ENCODE results near the gene N4BP2.

Gene N4BP2

DNA sequence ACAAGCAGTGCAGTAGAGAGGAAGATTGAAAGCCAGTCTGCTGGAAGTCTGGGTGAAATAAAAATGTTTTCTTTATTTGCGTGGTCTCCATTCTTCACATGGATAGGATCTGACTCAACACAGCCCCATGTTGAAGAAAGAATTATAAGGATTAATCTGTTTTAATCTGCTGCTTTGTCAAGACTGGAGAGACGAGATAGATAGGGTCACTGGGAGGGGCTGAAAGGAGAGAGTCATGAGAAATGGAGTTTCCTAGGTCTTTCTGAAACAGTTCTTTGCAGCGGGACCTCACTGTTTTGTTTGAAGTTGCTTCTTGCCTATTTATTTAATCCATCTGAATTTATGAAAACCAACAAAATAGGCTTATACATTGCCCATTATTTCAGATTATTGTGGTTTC, 107.8 kb downstream of the N4BP2 start (continued):
- no peak for TF ChIP-seq ZSCAN5A (tag by site-specific recombination; IDR thresholded peaks at IDR 0.05)

DNA sequence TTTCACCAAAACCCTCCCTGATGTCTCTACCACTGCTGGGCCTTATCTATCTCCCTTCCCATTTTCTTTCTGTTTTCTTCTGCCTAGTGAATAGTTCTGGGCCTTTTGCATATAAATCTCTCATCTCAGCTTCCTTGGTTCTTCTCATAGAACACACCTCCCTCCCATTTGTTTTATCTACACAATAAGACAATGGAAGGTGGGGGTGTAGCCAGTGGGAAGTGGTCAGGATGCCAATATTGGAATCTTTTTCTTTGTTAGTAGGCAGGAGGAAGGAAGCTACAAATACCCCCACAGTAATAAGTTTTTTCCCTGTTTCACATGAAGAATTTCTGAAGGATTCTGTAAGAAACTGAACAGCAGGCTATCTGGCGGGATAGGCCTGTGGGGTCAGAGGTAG, 109.3 kb downstream of the N4BP2 start:
- Histone ChIP-seq H3K4me1 (ENCODE audit: control insufficient read depth, insufficient read depth, low read length) (no peaks in the 10 kb centered on the region), H3K36me3 (ENCODE audit: control insufficient read depth in 2 of 2, insufficient read depth in 1 of 2, low read length in 2 of 2) (no peaks in the 10 kb centered on the region), H3K9me3 (ENCODE audit: control insufficient read depth, insufficient read depth, low read depth, low read length) (no peaks in the 10 kb centered on the region), H3K4me3 (ENCODE audit: low read depth, low read length) (no peak overlapping the region), H3K27ac (ENCODE audit: extremely low read depth, low read depth, low read length) (no peak overlapping the region)
- TF ChIP-seq ZNF561 (tag by site-specific recombination; IDR thresholded peaks at IDR 0.05; ENCODE audit: borderline replicate concordance) (no peak), ZNF514 (tag by site-specific recombination; IDR thresholded peaks at IDR 0.05) (no peak), ZNF324 (tag by site-specific recombination; IDR thresholded peaks at IDR 0.05) (no peak), ZNF138 (tag by site-specific recombination; IDR thresholded peaks at IDR 0.05; ENCODE audit: borderline replicate concordance) (no peak), HOXD13 (CRISPR knock-in tag; IDR thresholded peaks at IDR 0.05; ENCODE audit: borderline replicate concordance) (no peak), ZNF112 (tag by site-specific recombination; IDR thresholded peaks at IDR 0.05) (no peak), ZBTB10 (tag by site-specific recombination; IDR thresholded peaks at IDR 0.05) (no peak), WT1 (tag by site-specific recombination; IDR thresholded peaks at IDR 0.05) (no peak), ZBTB44 (tag by site-specific recombination; IDR thresholded peaks at IDR 0.05) (no peak), OVOL3 (tag by site-specific recombination; IDR thresholded peaks at IDR 0.05) (no peak), ZNF391 (tag by site-specific recombination; IDR thresholded peaks at IDR 0.05; ENCODE audit: borderline replicate concordance, low read depth) (no peak), SP3 (tag by site-specific recombination; IDR thresholded peaks at IDR 0.05) (no peak), ZNF114 (tag by site-specific recombination; IDR thresholded peaks at IDR 0.05) (no peak), ZNF280C (tag by site-specific recombination; IDR thresholded peaks at IDR 0.05) (no peak), ZNF292 (tag by site-specific recombination; IDR thresholded peaks at IDR 0.05; ENCODE audit: borderline replicate concordance, low read depth) (no peak), ZNF830 (tag by site-specific recombination; IDR thresholded peaks at IDR 0.05; ENCODE audit: low read depth) (no peak)
- TF ChIP-seq, protein P1, sequence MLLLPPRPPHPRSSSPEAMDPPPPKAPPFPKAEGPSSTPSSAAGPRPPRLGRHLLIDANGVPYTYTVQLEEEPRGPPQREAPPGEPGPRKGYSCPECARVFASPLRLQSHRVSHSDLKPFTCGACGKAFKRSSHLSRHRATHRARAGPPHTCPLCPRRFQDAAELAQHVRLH (tag by site-specific recombination; IDR thresholded peaks at IDR 0.05), result no peak
- ChIA-PET CTCF (interaction anchor here (0.7 kb wide), 1 partner anchor 124 kb away, joined by 3 read pairs; no protein-coding TSS in a partner anchor), POLR2A (no interaction called here)

All from HEK293 (cell line).